GM23248 (cell line): ENCODE results near the gene NHLH1. TPM values are rescaled to one million over a fixed set of nuclear protein-coding genes. Genes with fewer than 3 reads are reported as not detected.

Experiments
- DNase-seq: peaks from one replicate; pipeline ENCODE4 v3.0.0-alpha.2; 2015
- H2AFZ ChIP-seq: fragments of 200-600 bp; sonication (generic); 2 replicates; pipeline ENCODE4 v1.6.1; 2016; ENCODE audit warnings: antibody characterized with exemption
- H3F3A ChIP-seq: fragments of 200-600 bp; sonication (generic); 2 replicates; pipeline ENCODE4 v1.6.1; 2016; ENCODE audit warnings: mild to moderate bottlenecking, antibody characterized with exemption, mixed run types; ENCODE audit not compliant: insufficient read depth
- H3K27ac ChIP-seq: fragments of 200-600 bp; sonication (generic); 2 replicates; pipeline ENCODE4 v1.5.1; 2016; ENCODE audit warnings: mild to moderate bottlenecking
- H3K27me3 ChIP-seq: fragments of 200-600 bp; sonication (generic); replicated peaks from 2 replicates; pipeline ENCODE4 v1.6.1; 2016; ENCODE audit warnings: mild to moderate bottlenecking; ENCODE audit not compliant: insufficient read depth
- H3K36me3 ChIP-seq: fragments of 200-600 bp; sonication (generic); 2 replicates; pipeline ENCODE4 v1.6.1; 2016; ENCODE audit warnings: low read depth, mild to moderate bottlenecking
- H3K4me1 ChIP-seq: fragments of 200-600 bp; sonication (generic); 2 replicates; pipeline ENCODE4 v1.6.1; 2016; ENCODE audit warnings: mild to moderate bottlenecking; ENCODE audit not compliant: insufficient read depth
- H3K4me2 ChIP-seq: fragments of 200-600 bp; sonication (generic); one replicate; pipeline ENCODE4 v1.6.1; 2016; ENCODE audit warnings: mild to moderate bottlenecking; ENCODE audit not compliant: unreplicated experiment
- H3K4me3 ChIP-seq: fragments of 200-600 bp; sonication (generic); 2 replicates; pipeline ENCODE4 v1.5.1; 2016; ENCODE audit warnings: mild to moderate bottlenecking
- H3K79me2 ChIP-seq: fragments of 200-600 bp; sonication (generic); 2 replicates; pipeline ENCODE4 v1.6.1; 2016; ENCODE audit warnings: mild to moderate bottlenecking; ENCODE audit not compliant: insufficient read depth
- H3K9ac ChIP-seq: fragments of 200-600 bp; sonication (generic); 2 replicates; pipeline ENCODE4 v1.6.1; 2016; ENCODE audit warnings: mild to moderate bottlenecking
- H3K9me2 ChIP-seq: fragments of 200-600 bp; sonication (generic); 2 replicates; pipeline ENCODE4 v1.6.1; 2016; ENCODE audit warnings: mixed run types, mild to moderate bottlenecking, moderate library complexity; ENCODE audit not compliant: insufficient read depth
- H3K9me3 ChIP-seq: fragments of 200-600 bp; sonication (generic); one replicate; pipeline ENCODE4 v1.6.1; 2017; ENCODE audit warnings: low read depth
- H4K20me1 ChIP-seq: fragments of 200-600 bp; sonication (generic); 2 replicates; pipeline ENCODE4 v1.6.0; 2016; ENCODE audit not compliant: insufficient read depth
- EZH2 ChIP-seq: fragments of 200-600 bp; sonication (generic); IDR thresholded peaks from 2 replicates; pipeline ENCODE4 v1.6.1; 2018; ENCODE audit warnings: antibody characterized with exemption, mild to moderate bottlenecking; ENCODE audit not compliant: insufficient read depth, poor library complexity, severe bottlenecking
- EZH2phosphoT487 ChIP-seq: fragments of 200-600 bp; sonication (generic); IDR thresholded peaks from 2 replicates; pipeline ENCODE4 v1.6.1; 2018; ENCODE audit warnings: antibody characterized with exemption, moderate library complexity, mild to moderate bottlenecking, low read depth; ENCODE audit not compliant: insufficient read depth
- WGBS, 2 experiments: methylation state at CpG; one replicate each; pipeline ENCODE4 v1.1.6; 2015 to 2017; ENCODE audit warnings: low lambda C conversion rate in 2 of 2, low coverage in 1 of 2; ENCODE audit errors: missing lambda C conversion rate in 2 of 2; 5-methylcytosine and 5-hydroxymethylcytosine counted together
- in situ Hi-C: fragments of 300-500 bp; cut with MboI; formaldehyde crosslinking; loops from 2 replicates; pipeline ENCODE4 v1.15.0; 2020
- polyA plus RNA-seq: library from polyadenylated mRNA; unstranded; fragments of >200 nt; fragmentation: Nextera tagmentation; extraction: Ambion mirVana; gene quantifications from 2 replicates; pipeline ENCODE4 v1.2.1, GENCODE V29; 2016
- total RNA-seq: library from RNA; depleted of rRNA; stranded (reverse); fragments of >200 nt; shearing (Covaris generic); gene quantifications from 2 replicates; pipeline ENCODE4 v1.2.3, GENCODE V29; 2014

The NHLH1 gene
- total and polyA plus RNA-seq, 2 experiments from 2014 or later = 0.31 TPM; not detected in 1

- WGBS, 2 experiments = 67 to 70% methylated on average over 3 of the region's 3 CpGs
- Histone ChIP-seq H3K4me1 (no peaks in the 10 kb centered on the region), H3K9me2 (no peaks in the 10 kb centered on the region), H3F3A (no peaks in the 10 kb centered on the region), H3K79me2 (no peaks in the 10 kb centered on the region), H3K36me3 (no peaks in the 10 kb centered on the region), H2AFZ (no peak overlapping the region), H4K20me1 (no peaks in the 10 kb centered on the region), H3K9me3 (no peaks in the 10 kb centered on the region), H3K27me3 (peaks cover 36% of the 10 kb centered on the region), H3K4me2 (no peak overlapping the region), H3K9ac (no peak overlapping the region), H3K27ac (no peak overlapping the region), H3K4me3 (no peak overlapping the region)
- in situ Hi-C loops = no loop called here
- DNase-seq = no peak
- no peak for TF ChIP-seq EZH2
- TF ChIP-seq EZH2phosphoT487 = no peak
Observed at GRCh38 chr1:160412028-160412362, 45.1 kb downstream of the NHLH1 start.

GRCh38 chr1:160413716-160414115, 46.8 kb downstream of the NHLH1 start:
- H3K9ac ChIP-seq = no peak overlapping the region
- H2AFZ ChIP-seq = no peak overlapping the region
- H3F3A ChIP-seq = no peaks in the 10 kb centered on the region
- H3K27ac ChIP-seq = no peak overlapping the region
- H3K4me2 ChIP-seq = no peak overlapping the region
- no peaks in the 10 kb centered on the region for H3K4me1 ChIP-seq
- no peaks in the 10 kb centered on the region for H3K9me2 ChIP-seq
- WGBS, 2 experiments = 52 to 54% methylated on average over 3 of the region's 3 CpGs
- in situ Hi-C loops = no loop called here
- no peaks in the 10 kb centered on the region for H3K9me3 ChIP-seq
- H3K36me3 ChIP-seq = no peaks in the 10 kb centered on the region
- TF ChIP-seq EZH2phosphoT487 (no peak), EZH2 (no peak)
- peaks cover 36% of the 10 kb centered on the region for H3K27me3 ChIP-seq
- no peaks in the 10 kb centered on the region for H3K79me2 ChIP-seq
- H4K20me1 ChIP-seq = no peaks in the 10 kb centered on the region
- H3K4me3 ChIP-seq = no peak overlapping the region
- no peak for DNase-seq

- Histone ChIP-seq H3K9ac (no peak overlapping the region), H3K9me3 (no peaks in the 10 kb centered on the region), H3F3A (no peaks in the 10 kb centered on the region), H3K4me2 (no peak overlapping the region), H3K36me3 (no peaks in the 10 kb centered on the region), H2AFZ (no peak overlapping the region), H3K4me1 (no peaks in the 10 kb centered on the region), H3K4me3 (no peak overlapping the region), H3K27ac (no peak overlapping the region), H4K20me1 (no peaks in the 10 kb centered on the region), H3K79me2 (no peaks in the 10 kb centered on the region), H3K9me2 (no peaks in the 10 kb centered on the region), H3K27me3 (peaks cover 36% of the 10 kb centered on the region)
- no peak for DNase-seq
- in situ Hi-C loops = no loop called here
- 45 to 57% methylated on average over 2 of the region's 2 CpGs for WGBS, 2 experiments
- TF ChIP-seq EZH2 = no peak
- TF ChIP-seq EZH2phosphoT487 = no peak
Observed at GRCh38 chr1:160414881-160415280, 48.0 kb downstream of the NHLH1 start.

GRCh38 chr1:160415696-160416290, 48.9 kb downstream of the NHLH1 start:
- H3K9me3 ChIP-seq = no peaks in the 10 kb centered on the region
- H3K4me3 ChIP-seq = no peak overlapping the region
- in situ Hi-C loops = no loop called here
- H3K4me1 ChIP-seq = no peaks in the 10 kb centered on the region
- H3K9me2 ChIP-seq = no peaks in the 10 kb centered on the region
- peaks cover 35% of the 10 kb centered on the region for H3K27me3 ChIP-seq
- TF ChIP-seq EZH2 = no peak
- H2AFZ ChIP-seq = no peak overlapping the region
- no peaks in the 10 kb centered on the region for H3K79me2 ChIP-seq
- no peak for DNase-seq
- H3F3A ChIP-seq = no peaks in the 10 kb centered on the region
- 81 to 83% methylated on average over 28 to 29 of the region's 29 CpGs for WGBS, 2 experiments
- no peaks in the 10 kb centered on the region for H3K36me3 ChIP-seq
- H3K4me2 ChIP-seq = no peak overlapping the region
- H4K20me1 ChIP-seq = no peaks in the 10 kb centered on the region
- no peak overlapping the region for H3K9ac ChIP-seq
- H3K27ac ChIP-seq = no peak overlapping the region

GRCh38 chr1:160416369-160416768, 49.5 kb downstream of the NHLH1 start:
- Histone ChIP-seq H3K9me3 (no peaks in the 10 kb centered on the region), H3F3A (no peaks in the 10 kb centered on the region), H3K79me2 (no peaks in the 10 kb centered on the region), H2AFZ (no peak overlapping the region), H3K4me2 (no peak overlapping the region), H3K9me2 (no peaks in the 10 kb centered on the region), H3K4me3 (no peak overlapping the region), H3K4me1 (no peaks in the 10 kb centered on the region), H4K20me1 (no peaks in the 10 kb centered on the region), H3K9ac (no peak overlapping the region), H3K36me3 (no peaks in the 10 kb centered on the region), H3K27ac (no peak overlapping the region), H3K27me3 (peaks cover 29% of the 10 kb centered on the region)
- in situ Hi-C loops = no loop called here
- no peak for TF ChIP-seq EZH2
- TF ChIP-seq EZH2phosphoT487 = no peak
- DNase-seq = peak; percentile 60
- WGBS, 2 experiments = 43 to 44% methylated on average over 4 of the region's 4 CpGs
